SK-N-SH treated with all-trans-retinoic acid at 6 μM for 48 hours (cell line): ENCODE measurements around the gene SGMS2.

Source experiments
- ATAC-seq: fragments of 200-7000 bp; cut with Tn5 transposase; 3 replicates; pipeline ENCODE4 v1.9.1; 2020; ENCODE audit warnings: mild to moderate bottlenecking, moderate library complexity
- ARNTL ChIP-seq: fragments of 450-650 bp; formaldehyde crosslinking; IDR thresholded peaks from 2 replicates; pipeline ENCODE4 v1.5.0; 2020; ENCODE audit warnings: low read depth, mild to moderate bottlenecking, moderate library complexity, borderline replicate concordance
- BACH2 ChIP-seq: fragments of 250-450 bp; sonication (Bioruptor Pico); IDR thresholded peaks from 2 replicates; pipeline ENCODE4 v1.9.0; 2021; ENCODE audit warnings: mild to moderate bottlenecking, borderline replicate concordance
- CREB5 ChIP-seq: fragments of 250-450 bp; sonication (Bioruptor Pico); IDR thresholded peaks from 2 replicates; pipeline ENCODE4 v1.5.1; 2020; ENCODE audit warnings: low read depth, mild to moderate bottlenecking, moderate library complexity
- CSDC2 ChIP-seq: fragments of 250-450 bp; sonication (Bioruptor Pico); IDR thresholded peaks from 2 replicates; pipeline ENCODE4 v1.5.0; 2020; ENCODE audit warnings: mild to moderate bottlenecking, moderate library complexity
- ESRRG ChIP-seq: fragments of 250-450 bp; sonication (Bioruptor Pico); IDR thresholded peaks from 2 replicates; pipeline ENCODE4 v1.6.1; 2021; ENCODE audit warnings: mild to moderate bottlenecking
- GLIS3 ChIP-seq: fragments of 250-450 bp; sonication (Bioruptor Pico); IDR thresholded peaks from 2 replicates; pipeline ENCODE4 v1.5.0; 2020; ENCODE audit warnings: mild to moderate bottlenecking, moderate library complexity
- ISL1 ChIP-seq: fragments of 250-450 bp; sonication (Bioruptor Pico); IDR thresholded peaks from 2 replicates; pipeline ENCODE4 v2.1.2; 2022; ENCODE audit warnings: mild to moderate bottlenecking, moderate library complexity
- OSR1 ChIP-seq: fragments of 250-450 bp; sonication (Bioruptor Pico); IDR thresholded peaks from 2 replicates; pipeline ENCODE4 v1.8.0; 2022; ENCODE audit warnings: moderate library complexity, mild to moderate bottlenecking, inconsistent platforms
- PPARA ChIP-seq: fragments of 250-450 bp; sonication (Bioruptor Pico); IDR thresholded peaks from 2 replicates; pipeline ENCODE4 v1.5.0; 2020; ENCODE audit warnings: mild to moderate bottlenecking, borderline replicate concordance
- RARB ChIP-seq: fragments of 250-450 bp; sonication (Bioruptor Pico); IDR thresholded peaks from 2 replicates; pipeline ENCODE4 v1.8.0; 2021; ENCODE audit warnings: mild to moderate bottlenecking, moderate library complexity
- SNAI2 ChIP-seq: fragments of 250-450 bp; sonication (Bioruptor Pico); IDR thresholded peaks from 2 replicates; pipeline ENCODE4 v1.5.0; 2020; ENCODE audit warnings: mild to moderate bottlenecking, moderate library complexity
- TCF4 ChIP-seq: fragments of 250-450 bp; sonication (Bioruptor Pico); IDR thresholded peaks from 2 replicates; pipeline ENCODE4 v1.8.0; 2021; ENCODE audit warnings: mild to moderate bottlenecking, moderate library complexity, borderline replicate concordance
- TOX ChIP-seq: fragments of 250-450 bp; sonication (Bioruptor Pico); IDR thresholded peaks from 2 replicates; pipeline ENCODE4 v1.8.0; 2021; ENCODE audit warnings: mild to moderate bottlenecking, moderate library complexity, borderline replicate concordance
- ZC3H10 ChIP-seq: fragments of 250-450 bp; sonication (Bioruptor Pico); IDR thresholded peaks from 2 replicates; pipeline ENCODE4 v1.5.1; 2021; ENCODE audit warnings: mild to moderate bottlenecking, moderate library complexity
- ZFP3 ChIP-seq: fragments of 250-450 bp; sonication (Bioruptor Pico); IDR thresholded peaks from 2 replicates; pipeline ENCODE4 v1.5.0; 2020; ENCODE audit warnings: mild to moderate bottlenecking, moderate library complexity
- ZFP30 ChIP-seq: fragments of 450-650 bp; formaldehyde crosslinking; IDR thresholded peaks from 2 replicates; pipeline ENCODE4 v1.5.0; 2022; ENCODE audit warnings: mild to moderate bottlenecking, moderate library complexity
- ZNF565 ChIP-seq: fragments of 450-650 bp; formaldehyde crosslinking; conservative IDR thresholded peaks from 2 replicates; pipeline ENCODE4 v1.5.0; 2020; ENCODE audit warnings: low read depth, mild to moderate bottlenecking, moderate library complexity
- ZNF70 ChIP-seq: fragments of 450-650 bp; formaldehyde crosslinking; IDR thresholded peaks from 2 replicates; pipeline ENCODE4 v1.5.0; 2020; ENCODE audit warnings: mild to moderate bottlenecking, moderate library complexity
- ZNF8 ChIP-seq: fragments of 450-650 bp; formaldehyde crosslinking; IDR thresholded peaks from 2 replicates; pipeline ENCODE4 v1.5.0; 2020; ENCODE audit warnings: mild to moderate bottlenecking, moderate library complexity
- TF ChIP-seq, protein P1 (sequence below): fragments of 250-450 bp; sonication (Bioruptor Pico); IDR thresholded peaks from 2 replicates; pipeline ENCODE4 v1.8.0; 2020; ENCODE audit warnings: mild to moderate bottlenecking, moderate library complexity, borderline replicate concordance
- TF ChIP-seq, protein P2 (sequence below): fragments of 250-450 bp; sonication (Bioruptor Pico); IDR thresholded peaks from 2 replicates; pipeline ENCODE4 v1.8.0; 2021; ENCODE audit warnings: low read depth, mild to moderate bottlenecking, moderate library complexity, borderline replicate concordance
- TF ChIP-seq, protein P3 (sequence below): fragments of 250-450 bp; sonication (Bioruptor Pico); IDR thresholded peaks from 2 replicates; pipeline ENCODE4 v1.5.0; 2020; ENCODE audit warnings: mild to moderate bottlenecking, moderate library complexity

Gene SGMS2

DNA sequence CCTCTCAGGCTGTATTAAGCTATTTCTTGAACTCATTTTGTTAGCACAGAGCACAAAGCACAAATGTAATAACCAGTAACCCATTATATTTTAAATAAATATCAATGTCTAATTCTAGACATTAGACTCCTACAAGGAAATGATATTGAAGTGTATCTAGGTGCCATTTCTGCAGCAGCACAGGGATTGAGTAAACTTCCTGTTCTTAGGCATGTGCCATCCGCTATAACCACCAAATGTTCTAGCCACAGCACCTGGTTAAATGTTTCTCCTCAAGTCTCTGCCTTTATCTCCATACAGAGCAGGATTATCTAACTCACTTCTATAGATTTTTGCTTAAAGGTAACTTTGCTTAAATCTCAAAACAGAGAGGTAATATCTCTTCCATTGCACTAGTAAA is 51.4 kb downstream of the SGMS2 start:
- no peak for ATAC-seq

GRCh38 chr4:107877361-107877760 is 52.6 kb downstream of the SGMS2 start:
- no peak for ATAC-seq
- TF ChIP-seq, protein P1, sequence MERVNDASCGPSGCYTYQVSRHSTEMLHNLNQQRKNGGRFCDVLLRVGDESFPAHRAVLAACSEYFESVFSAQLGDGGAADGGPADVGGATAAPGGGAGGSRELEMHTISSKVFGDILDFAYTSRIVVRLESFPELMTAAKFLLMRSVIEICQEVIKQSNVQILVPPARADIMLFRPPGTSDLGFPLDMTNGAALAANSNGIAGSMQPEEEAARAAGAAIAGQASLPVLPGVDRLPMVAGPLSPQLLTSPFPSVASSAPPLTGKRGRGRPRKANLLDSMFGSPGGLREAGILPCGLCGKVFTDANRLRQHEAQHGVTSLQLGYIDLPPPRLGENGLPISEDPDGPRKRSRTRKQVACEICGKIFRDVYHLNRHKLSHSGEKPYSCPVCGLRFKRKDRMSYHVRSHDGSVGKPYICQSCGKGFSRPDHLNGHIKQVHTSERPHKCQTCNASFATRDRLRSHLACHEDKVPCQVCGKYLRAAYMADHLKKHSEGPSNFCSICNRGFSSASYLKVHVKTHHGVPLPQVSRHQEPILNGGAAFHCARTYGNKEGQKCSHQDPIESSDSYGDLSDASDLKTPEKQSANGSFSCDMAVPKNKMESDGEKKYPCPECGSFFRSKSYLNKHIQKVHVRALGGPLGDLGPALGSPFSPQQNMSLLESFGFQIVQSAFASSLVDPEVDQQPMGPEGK (CRISPR knock-in tag), result no peak
- TF ChIP-seq CREB5 (CRISPR knock-in tag) (no peak), ZFP30 (no peak), TCF4 (CRISPR knock-in tag) (no peak), ZNF70 (CRISPR knock-in tag) (no peak), ZC3H10 (CRISPR knock-in tag) (no peak), ESRRG (CRISPR knock-in tag) (no peak), ZNF565 (CRISPR knock-in tag) (no peak), CSDC2 (CRISPR knock-in tag) (no peak), ISL1 (CRISPR knock-in tag) (no peak), ZFP3 (CRISPR knock-in tag) (no peak), GLIS3 (CRISPR knock-in tag) (no peak), ZNF8 (no peak), ARNTL (CRISPR knock-in tag) (no peak), PPARA (CRISPR knock-in tag) (no peak), BACH2 (CRISPR knock-in tag) (no peak), OSR1 (CRISPR knock-in tag) (no peak), TOX (CRISPR knock-in tag) (no peak)
- TF ChIP-seq, protein P2, sequence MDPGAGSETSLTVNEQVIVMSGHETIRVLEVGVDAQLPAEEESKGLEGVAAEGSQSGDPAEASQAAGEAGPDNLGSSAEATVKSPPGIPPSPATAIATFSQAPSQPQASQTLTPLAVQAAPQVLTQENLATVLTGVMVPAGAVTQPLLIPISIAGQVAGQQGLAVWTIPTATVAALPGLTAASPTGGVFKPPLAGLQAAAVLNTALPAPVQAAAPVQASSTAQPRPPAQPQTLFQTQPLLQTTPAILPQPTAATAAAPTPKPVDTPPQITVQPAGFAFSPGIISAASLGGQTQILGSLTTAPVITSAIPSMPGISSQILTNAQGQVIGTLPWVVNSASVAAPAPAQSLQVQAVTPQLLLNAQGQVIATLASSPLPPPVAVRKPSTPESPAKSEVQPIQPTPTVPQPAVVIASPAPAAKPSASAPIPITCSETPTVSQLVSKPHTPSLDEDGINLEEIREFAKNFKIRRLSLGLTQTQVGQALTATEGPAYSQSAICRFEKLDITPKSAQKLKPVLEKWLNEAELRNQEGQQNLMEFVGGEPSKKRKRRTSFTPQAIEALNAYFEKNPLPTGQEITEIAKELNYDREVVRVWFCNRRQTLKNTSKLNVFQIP, result no peak

More for the DNA sequence above, 51.4 kb downstream of the SGMS2 start:
- TF ChIP-seq SNAI2 (CRISPR knock-in tag) (no peak), ZNF8 (no peak), OSR1 (CRISPR knock-in tag) (no peak), CSDC2 (CRISPR knock-in tag) (no peak), ZNF70 (CRISPR knock-in tag) (no peak), PPARA (CRISPR knock-in tag) (no peak), ZNF565 (CRISPR knock-in tag) (no peak), RARB (CRISPR knock-in tag) (no peak), CREB5 (CRISPR knock-in tag) (no peak), ZFP30 (no peak), ARNTL (CRISPR knock-in tag) (no peak), ISL1 (CRISPR knock-in tag) (no peak)
- TF ChIP-seq, protein P3, sequence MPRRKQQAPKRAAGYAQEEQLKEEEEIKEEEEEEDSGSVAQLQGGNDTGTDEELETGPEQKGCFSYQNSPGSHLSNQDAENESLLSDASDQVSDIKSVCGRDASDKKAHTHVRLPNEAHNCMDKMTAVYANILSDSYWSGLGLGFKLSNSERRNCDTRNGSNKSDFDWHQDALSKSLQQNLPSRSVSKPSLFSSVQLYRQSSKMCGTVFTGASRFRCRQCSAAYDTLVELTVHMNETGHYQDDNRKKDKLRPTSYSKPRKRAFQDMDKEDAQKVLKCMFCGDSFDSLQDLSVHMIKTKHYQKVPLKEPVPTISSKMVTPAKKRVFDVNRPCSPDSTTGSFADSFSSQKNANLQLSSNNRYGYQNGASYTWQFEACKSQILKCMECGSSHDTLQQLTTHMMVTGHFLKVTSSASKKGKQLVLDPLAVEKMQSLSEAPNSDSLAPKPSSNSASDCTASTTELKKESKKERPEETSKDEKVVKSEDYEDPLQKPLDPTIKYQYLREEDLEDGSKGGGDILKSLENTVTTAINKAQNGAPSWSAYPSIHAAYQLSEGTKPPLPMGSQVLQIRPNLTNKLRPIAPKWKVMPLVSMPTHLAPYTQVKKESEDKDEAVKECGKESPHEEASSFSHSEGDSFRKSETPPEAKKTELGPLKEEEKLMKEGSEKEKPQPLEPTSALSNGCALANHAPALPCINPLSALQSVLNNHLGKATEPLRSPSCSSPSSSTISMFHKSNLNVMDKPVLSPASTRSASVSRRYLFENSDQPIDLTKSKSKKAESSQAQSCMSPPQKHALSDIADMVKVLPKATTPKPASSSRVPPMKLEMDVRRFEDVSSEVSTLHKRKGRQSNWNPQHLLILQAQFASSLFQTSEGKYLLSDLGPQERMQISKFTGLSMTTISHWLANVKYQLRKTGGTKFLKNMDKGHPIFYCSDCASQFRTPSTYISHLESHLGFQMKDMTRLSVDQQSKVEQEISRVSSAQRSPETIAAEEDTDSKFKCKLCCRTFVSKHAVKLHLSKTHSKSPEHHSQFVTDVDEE (CRISPR knock-in tag), result no peak
- TF ChIP-seq, protein P2, result no peak
